ENCODE data around the gene FGGY. TPM values are rescaled to one million over a fixed set of nuclear protein-coding genes. Genes with fewer than 3 reads are reported as not detected.

Gene FGGY
- total RNA-seq, 2 donors from 2014 or later = 14.1 to 14.8 TPM

DNA sequence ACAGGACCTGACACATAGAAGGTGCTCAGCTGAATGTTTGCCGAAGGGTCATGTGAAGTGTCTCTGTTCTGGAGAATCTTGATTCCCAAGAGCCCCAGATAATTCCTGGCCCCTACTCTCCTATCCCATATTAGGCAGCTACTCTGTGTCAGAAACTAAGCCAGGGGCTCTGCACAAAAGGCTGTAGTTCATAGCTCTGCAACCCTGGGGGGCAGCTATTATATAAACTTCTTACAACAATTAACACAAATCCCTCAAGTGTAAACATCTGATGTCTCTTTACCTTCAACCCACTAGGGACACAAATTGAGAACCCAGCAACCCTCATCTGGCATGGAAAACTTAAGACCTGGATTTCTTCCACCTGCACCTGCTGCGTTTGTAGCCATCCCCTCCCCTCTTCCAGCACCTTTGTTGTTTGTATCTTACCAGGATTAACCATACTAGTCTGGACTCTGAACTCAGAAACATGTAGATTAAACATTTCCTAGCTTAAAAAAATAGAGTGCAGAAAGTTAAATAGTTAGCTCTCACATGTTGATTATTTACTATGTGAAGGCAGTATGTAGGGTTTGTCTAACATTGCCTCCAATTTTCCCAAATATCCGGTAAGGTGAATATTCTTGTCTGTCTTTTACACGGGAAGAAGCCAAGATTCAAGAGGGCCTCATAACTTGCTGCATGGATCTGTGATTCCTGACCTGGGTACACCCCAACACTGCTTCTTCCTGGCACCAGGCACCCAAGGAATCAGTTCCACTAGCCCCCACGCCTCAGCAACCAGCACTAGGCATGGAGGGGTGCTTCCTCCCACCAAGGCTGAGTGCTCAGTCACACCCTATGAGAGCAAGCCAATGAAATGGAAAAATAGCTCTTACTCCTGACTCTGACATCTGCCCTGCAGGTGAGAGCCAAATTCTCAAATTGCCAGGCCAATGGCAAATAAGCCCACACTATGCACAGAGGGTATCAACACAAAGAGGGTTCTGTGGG, 297.2 kb downstream of the FGGY start:
- H3K27me3 Mint-ChIP-seq (ENCODE audit: insufficient read depth) = no peaks in the 10 kb centered on the region
- no peak for TF ChIP-seq CTCF (conservative IDR thresholded peaks at IDR 0.05)
- H3K27ac Mint-ChIP-seq = no peak overlapping the region
- peaks cover 9% of the 10 kb centered on the region for H3K9me3 Mint-ChIP-seq
- peaks cover 16% of the 10 kb centered on the region for H3K4me1 Mint-ChIP-seq
- H3K36me3 Mint-ChIP-seq (ENCODE audit: low read depth) = no peaks in the 10 kb centered on the region
- WGBS, 2 experiments (ENCODE audit: insufficient coverage in 1 of 2, insufficient read length in 1 of 2) = 86 to 92% methylated on average over 4 to 5 of the region's 5 CpGs
- no peaks in the 10 kb centered on the region for H3K9me3 ChIP-seq (ENCODE audit: control insufficient read depth, low read length)
- no peak overlapping the region for H3K4me3 ChIP-seq (ENCODE audit: low read length)
- no peak for DNase-seq
- no peaks in the 10 kb centered on the region for H3K27me3 ChIP-seq (ENCODE audit: control insufficient read depth, insufficient read depth, low read length, poor library complexity, severe bottlenecking)
- no peak overlapping the region for H3K9ac ChIP-seq (ENCODE audit: extremely low read depth, low read length, poor library complexity, severe bottlenecking)
- no peak overlapping the region for H3K4me3 Mint-ChIP-seq
- H3K36me3 ChIP-seq (ENCODE audit: control insufficient read depth, insufficient read depth, low read length) = no peaks in the 10 kb centered on the region
- H3K27ac ChIP-seq (ENCODE audit: low read depth, low read length) = no peak overlapping the region
- no peaks in the 10 kb centered on the region for H3K4me1 ChIP-seq (ENCODE audit: control insufficient read depth, insufficient read depth, low read length)

GRCh38 chr1:59595774-59596173, 298.9 kb downstream of the FGGY start:
- H3K4me1 Mint-ChIP-seq = peaks cover 16% of the 10 kb centered on the region
- no peak for TF ChIP-seq CTCF (conservative IDR thresholded peaks at IDR 0.05)
- Histone ChIP-seq H3K4me3 (ENCODE audit: low read length) (no peak overlapping the region), H3K4me1 (ENCODE audit: control insufficient read depth, insufficient read depth, low read length) (no peaks in the 10 kb centered on the region), H3K27ac (ENCODE audit: low read depth, low read length) (no peak overlapping the region), H3K9ac (ENCODE audit: extremely low read depth, low read length, poor library complexity, severe bottlenecking) (no peak overlapping the region), H3K27me3 (ENCODE audit: control insufficient read depth, insufficient read depth, low read length, poor library complexity, severe bottlenecking) (no peaks in the 10 kb centered on the region), H3K9me3 (ENCODE audit: control insufficient read depth, low read length) (no peaks in the 10 kb centered on the region), H3K36me3 (ENCODE audit: control insufficient read depth, insufficient read depth, low read length) (no peaks in the 10 kb centered on the region)
- 50 to 85% methylated on average over 1 to 3 of the region's 3 CpGs for WGBS, 2 experiments (ENCODE audit: insufficient coverage in 1 of 2, insufficient read length in 1 of 2)
- no peak for DNase-seq
- H3K27ac Mint-ChIP-seq = no peak overlapping the region
- no peaks in the 10 kb centered on the region for H3K27me3 Mint-ChIP-seq (ENCODE audit: insufficient read depth)
- no peak overlapping the region for H3K4me3 Mint-ChIP-seq
- H3K36me3 Mint-ChIP-seq (ENCODE audit: low read depth) = no peaks in the 10 kb centered on the region
- H3K9me3 Mint-ChIP-seq = no peaks in the 10 kb centered on the region

- no peaks in the 10 kb centered on the region for H3K27me3 Mint-ChIP-seq (ENCODE audit: insufficient read depth)
- H3K9ac ChIP-seq (ENCODE audit: extremely low read depth, low read length, poor library complexity, severe bottlenecking) = no peak overlapping the region
- no peak overlapping the region for H3K4me3 ChIP-seq (ENCODE audit: low read length)
- peak overlapping the region; percentile 80 for H3K27ac Mint-ChIP-seq
- 86 to 95% methylated on average over 3 of the region's 3 CpGs for WGBS, 2 experiments (ENCODE audit: insufficient coverage in 1 of 2, insufficient read length in 1 of 2)
- no peaks in the 10 kb centered on the region for H3K9me3 Mint-ChIP-seq
- no peaks in the 10 kb centered on the region for H3K27me3 ChIP-seq (ENCODE audit: control insufficient read depth, insufficient read depth, low read length, poor library complexity, severe bottlenecking)
- H3K4me1 ChIP-seq (ENCODE audit: control insufficient read depth, insufficient read depth, low read length) = no peaks in the 10 kb centered on the region
- no peaks in the 10 kb centered on the region for H3K36me3 Mint-ChIP-seq (ENCODE audit: low read depth)
- TF ChIP-seq CTCF (conservative IDR thresholded peaks at IDR 0.05) = no peak
- no peak overlapping the region for H3K27ac ChIP-seq (ENCODE audit: low read depth, low read length)
- no peaks in the 10 kb centered on the region for H3K9me3 ChIP-seq (ENCODE audit: control insufficient read depth, low read length)
- peaks cover 16% of the 10 kb centered on the region for H3K4me1 Mint-ChIP-seq
- no peak overlapping the region for H3K4me3 Mint-ChIP-seq
- DNase-seq = peak; percentile 66
- no peaks in the 10 kb centered on the region for H3K36me3 ChIP-seq (ENCODE audit: control insufficient read depth, insufficient read depth, low read length)
These were observed 299.5 kb downstream of the FGGY start for GRCh38 chr1:59596432-59596831.

All from endodermal cell (in vitro differentiated cells).